RWPE2 (cell line): ENCODE results near the gene CNR1.

Source experiments
- ATAC-seq: fragments of 200-7000 bp; cut with Tn5 transposase; 3 replicates; pipeline ENCODE4 v1.9.1; 2021; ENCODE audit warnings: low read depth
- DNase-seq: peaks from one replicate; pipeline ENCODE4 v3.0.0-alpha.2; 2020; ENCODE audit warnings: low spot score
- H3K27ac ChIP-seq: fragments of 450-650 bp; 2 replicates; pipeline ENCODE4 v1.5.1; 2017; ENCODE audit warnings: mild to moderate bottlenecking; ENCODE audit not compliant: poor library complexity, severe bottlenecking
- H3K27me3 ChIP-seq: fragments of 250-450 bp; sonication (Bioruptor Pico); 2 replicates; pipeline ENCODE4 v1.5.1; 2021; ENCODE audit warnings: mild to moderate bottlenecking, moderate library complexity; ENCODE audit not compliant: insufficient read depth, poor library complexity, severe bottlenecking
- H3K36me3 ChIP-seq: fragments of 250-450 bp; sonication (Bioruptor Pico); 2 replicates; pipeline ENCODE4 v1.5.1; 2020; ENCODE audit warnings: low read depth, mild to moderate bottlenecking, moderate library complexity
- H3K4me1 ChIP-seq: fragments of 250-450 bp; sonication (Bioruptor Pico); 2 replicates; pipeline ENCODE4 v1.5.1; 2021; ENCODE audit warnings: mild to moderate bottlenecking, moderate library complexity; ENCODE audit not compliant: insufficient read depth, poor library complexity, severe bottlenecking
- H3K4me3 ChIP-seq: fragments of 250-450 bp; sonication (Bioruptor Pico); 2 replicates; pipeline ENCODE4 v1.5.1; 2021; ENCODE audit warnings: mild to moderate bottlenecking, moderate library complexity; ENCODE audit not compliant: severe bottlenecking
- H3K9me3 ChIP-seq: fragments of 250-450 bp; sonication (Bioruptor Pico); 2 replicates; pipeline ENCODE4 v1.5.1; 2021; ENCODE audit warnings: mild to moderate bottlenecking, moderate library complexity; ENCODE audit not compliant: severe bottlenecking
- CTCF ChIP-seq: fragments of 450-650 bp; IDR thresholded peaks from one replicate; pipeline ENCODE4 v1.5.1; 2017; ENCODE audit warnings: mild to moderate bottlenecking, moderate library complexity; ENCODE audit not compliant: poor library complexity, severe bottlenecking

Gene CNR1

GRCh38 chr6:88171312-88171711, 5.2 kb upstream of the CNR1 start:
- H3K27ac ChIP-seq = no peak overlapping the region
- no peak overlapping the region for H3K4me3 ChIP-seq
- no peaks in the 10 kb centered on the region for H3K36me3 ChIP-seq
- peaks cover 44% of the 10 kb centered on the region for H3K27me3 ChIP-seq
- no peak for TF ChIP-seq CTCF
- ATAC-seq = no peak
- no peaks in the 10 kb centered on the region for H3K9me3 ChIP-seq
- DNase-seq = no peak
- no peaks in the 10 kb centered on the region for H3K4me1 ChIP-seq

GRCh38 chr6:88168362-88168761, 2.2 kb upstream of the CNR1 start:
- no peak for TF ChIP-seq CTCF
- ATAC-seq (no peak), DNase-seq (no peak)
- H3K4me1 ChIP-seq = no peaks in the 10 kb centered on the region
- no peaks in the 10 kb centered on the region for H3K9me3 ChIP-seq
- no peak overlapping the region for H3K4me3 ChIP-seq
- H3K27ac ChIP-seq = no peak overlapping the region
- no peaks in the 10 kb centered on the region for H3K36me3 ChIP-seq
- H3K27me3 ChIP-seq = peaks cover 71% of the 10 kb centered on the region

- H3K4me3 ChIP-seq = no peak overlapping the region
- no peak overlapping the region for H3K27ac ChIP-seq
- DNase-seq = no peak
- H3K9me3 ChIP-seq = no peaks in the 10 kb centered on the region
- ATAC-seq = no peak
- TF ChIP-seq CTCF = no peak
- peaks cover 81% of the 10 kb centered on the region for H3K27me3 ChIP-seq
- H3K4me1 ChIP-seq = no peaks in the 10 kb centered on the region
- H3K36me3 ChIP-seq = no peaks in the 10 kb centered on the region
Observed at GRCh38 chr6:88167352-88167937, 1.3 kb upstream of the CNR1 start.

GRCh38 chr6:88166493-88167351, 575 bp upstream of the CNR1 start:
- Histone ChIP-seq H3K4me1 (no peaks in the 10 kb centered on the region), H3K27me3 (peaks cover 87% of the 10 kb centered on the region), H3K36me3 (no peaks in the 10 kb centered on the region), H3K27ac (no peak overlapping the region), H3K4me3 (peak overlapping the region; percentile 27), H3K9me3 (no peaks in the 10 kb centered on the region)
- TF ChIP-seq CTCF = no peak
- DNase-seq (no peak), ATAC-seq (peak; percentile 36; the same call in 2 of the 3 replicates)
